Measurements from ENCODE around the gene JUNB.
"Not testable (repeated sequence)": the region's sequence is repeated elsewhere in the genome, so short reads cannot be mapped to it uniquely, and the experiment has no call there.

Gene JUNB

GRCh38 chr19:12789098-12789903, 2.0 kb upstream of the JUNB start:
- DNase-seq (ENCODE audit: low read depth): no peak

- peak; percentile 93 for DNase-seq (ENCODE audit: low read depth)
These were observed 1.2 kb upstream of the JUNB start for GRCh38 chr19:12789904-12790619.

- DNase-seq (ENCODE audit: low read depth): no peak
These were observed 500 bp upstream of the JUNB start for GRCh38 chr19:12790628-12791344.

- no peak for DNase-seq (ENCODE audit: low read depth)
These were observed 966 bp downstream of the JUNB start for GRCh38 chr19:12792051-12792852.

- no peak for DNase-seq (ENCODE audit: low read depth)
These were observed 1.6 kb downstream of the JUNB start for GRCh38 chr19:12792853-12793289.

GRCh38 chr19:12793290-12794195, 2.3 kb downstream of the JUNB start:
- peak; percentile 90 for DNase-seq (ENCODE audit: low read depth)

GRCh38 chr19:12794196-12794941, 3.1 kb downstream of the JUNB start:
- DNase-seq (ENCODE audit: low read depth): no peak

GRCh38 chr19:12794971-12795381, 3.7 kb downstream of the JUNB start:
- no peak for DNase-seq (ENCODE audit: low read depth)

GRCh38 chr19:12796146-12797071, 5.1 kb downstream of the JUNB start:
- peak; percentile 62 for DNase-seq (ENCODE audit: low read depth)

GRCh38 chr19:12797141-12797587, 5.9 kb downstream of the JUNB start:
- DNase-seq (ENCODE audit: low read depth): no peak

GRCh38 chr19:12797607-12798006, 6.3 kb downstream of the JUNB start:
- not testable (repeated sequence) for DNase-seq (ENCODE audit: low read depth)

- no peak for DNase-seq (ENCODE audit: low read depth)
These were observed 8.6 kb downstream of the JUNB start for GRCh38 chr19:12799742-12800465.

- DNase-seq (ENCODE audit: low read depth): no peak
These were observed 9.1 kb downstream of the JUNB start for GRCh38 chr19:12800466-12800770.

- DNase-seq (ENCODE audit: low read depth): no peak
These were observed 9.7 kb downstream of the JUNB start for GRCh38 chr19:12800923-12801465.

GRCh38 chr19:12801466-12802266, 10.4 kb downstream of the JUNB start, which contains the start of the genes PRDX2 and THSD8:
TSS of gene PRDX2 (minus strand) at chr19:12801800. CDS start at chr19:12801261, 539 bp downstream.
TSS of gene THSD8 (plus strand) at chr19:12802069. CDS start at chr19:12802072, 3 bp downstream.
- no peak for DNase-seq (ENCODE audit: low read depth)

- no peak for DNase-seq (ENCODE audit: low read depth)
These were observed 11.2 kb downstream of the JUNB start for GRCh38 chr19:12802267-12803106.
